Measurements from ENCODE around the gene ATXN1.

DNA sequence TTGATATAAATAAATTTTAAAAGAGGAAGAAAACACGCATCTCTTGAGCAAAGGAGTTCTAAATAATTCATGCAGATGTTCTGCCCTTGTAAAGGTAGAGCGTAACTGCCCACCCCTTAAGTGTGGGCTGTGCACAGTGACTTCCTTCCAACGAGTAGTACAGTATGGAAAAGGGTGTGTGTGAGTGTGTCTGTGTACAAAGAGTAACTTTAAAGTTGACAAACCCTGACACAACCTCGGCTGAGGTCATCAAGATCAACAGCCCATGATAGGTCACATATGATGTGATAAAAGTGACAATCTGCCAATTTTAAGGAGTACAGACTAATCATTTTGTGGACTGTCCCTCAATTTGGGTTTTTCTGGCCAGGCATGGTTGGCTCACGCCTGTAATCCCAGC is 225.7 kb downstream of the ATXN1 start:
- TF ChIP-seq, protein P1, sequence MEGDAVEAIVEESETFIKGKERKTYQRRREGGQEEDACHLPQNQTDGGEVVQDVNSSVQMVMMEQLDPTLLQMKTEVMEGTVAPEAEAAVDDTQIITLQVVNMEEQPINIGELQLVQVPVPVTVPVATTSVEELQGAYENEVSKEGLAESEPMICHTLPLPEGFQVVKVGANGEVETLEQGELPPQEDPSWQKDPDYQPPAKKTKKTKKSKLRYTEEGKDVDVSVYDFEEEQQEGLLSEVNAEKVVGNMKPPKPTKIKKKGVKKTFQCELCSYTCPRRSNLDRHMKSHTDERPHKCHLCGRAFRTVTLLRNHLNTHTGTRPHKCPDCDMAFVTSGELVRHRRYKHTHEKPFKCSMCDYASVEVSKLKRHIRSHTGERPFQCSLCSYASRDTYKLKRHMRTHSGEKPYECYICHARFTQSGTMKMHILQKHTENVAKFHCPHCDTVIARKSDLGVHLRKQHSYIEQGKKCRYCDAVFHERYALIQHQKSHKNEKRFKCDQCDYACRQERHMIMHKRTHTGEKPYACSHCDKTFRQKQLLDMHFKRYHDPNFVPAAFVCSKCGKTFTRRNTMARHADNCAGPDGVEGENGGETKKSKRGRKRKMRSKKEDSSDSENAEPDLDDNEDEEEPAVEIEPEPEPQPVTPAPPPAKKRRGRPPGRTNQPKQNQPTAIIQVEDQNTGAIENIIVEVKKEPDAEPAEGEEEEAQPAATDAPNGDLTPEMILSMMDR (optimal IDR thresholded peaks at IDR 0.05 in 1 of 3, IDR thresholded peaks at IDR 0.05 in 1 of 3, conservative IDR thresholded peaks at IDR 0.05 in 1 of 3; ENCODE audit: extremely low read depth in 1 of 3, insufficient read depth in 2 of 3, low read length in 3 of 3) = no peak
- no peak for TF ChIP-seq EZH2 (IDR thresholded peaks at IDR 0.05; ENCODE audit: low read length)

Measured in keratinocyte (primary cell).